ENCODE data around the gene SRRD.

Gene SRRD

DNA sequence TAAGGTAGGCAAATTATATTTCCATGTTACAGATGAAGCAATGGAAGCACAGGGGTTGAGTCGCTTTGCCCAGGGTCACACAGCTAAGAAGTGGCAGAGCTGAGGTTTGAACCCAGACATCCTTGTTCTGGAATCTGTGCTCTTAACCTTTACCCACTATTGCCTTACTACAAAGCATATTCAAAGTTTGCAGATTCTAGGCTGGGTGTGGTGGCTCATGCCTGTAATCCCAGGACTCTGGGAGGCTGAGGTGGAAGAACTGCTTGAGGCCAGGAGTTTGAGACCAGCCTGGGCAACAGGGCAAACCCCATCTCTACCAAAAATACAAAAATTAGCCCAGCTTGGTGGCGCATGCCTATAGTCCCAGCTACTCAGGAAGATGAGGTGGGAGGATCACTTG is 56.4 kb downstream of the SRRD start:
- Histone ChIP-seq H3K36me3 (replicated peaks; ENCODE audit: low read depth, low read length) (no peaks in the 10 kb centered on the region), H3K79me2 (ENCODE audit: low read length) (no peaks in the 10 kb centered on the region), H3K9ac (ENCODE audit: low read length) (no peak overlapping the region), H3K9me3 (ENCODE audit: insufficient read depth, low read length) (no peaks in the 10 kb centered on the region), H3K4me3 (ENCODE audit: low read length) (no peak overlapping the region), H3K4me1 (ENCODE audit: low read length) (peaks cover 11% of the 10 kb centered on the region), H3K27ac (ENCODE audit: low read length) (no peak overlapping the region), H4K20me1 (ENCODE audit: insufficient read depth, low read length) (no peaks in the 10 kb centered on the region), H3K27me3 (ENCODE audit: low read depth, low read length) (no peaks in the 10 kb centered on the region), H3K4me2 (ENCODE audit: low read length) (no peak overlapping the region), H2AFZ (ENCODE audit: low read depth, low read length) (no peak overlapping the region)
- TF ChIP-seq, protein P1, sequence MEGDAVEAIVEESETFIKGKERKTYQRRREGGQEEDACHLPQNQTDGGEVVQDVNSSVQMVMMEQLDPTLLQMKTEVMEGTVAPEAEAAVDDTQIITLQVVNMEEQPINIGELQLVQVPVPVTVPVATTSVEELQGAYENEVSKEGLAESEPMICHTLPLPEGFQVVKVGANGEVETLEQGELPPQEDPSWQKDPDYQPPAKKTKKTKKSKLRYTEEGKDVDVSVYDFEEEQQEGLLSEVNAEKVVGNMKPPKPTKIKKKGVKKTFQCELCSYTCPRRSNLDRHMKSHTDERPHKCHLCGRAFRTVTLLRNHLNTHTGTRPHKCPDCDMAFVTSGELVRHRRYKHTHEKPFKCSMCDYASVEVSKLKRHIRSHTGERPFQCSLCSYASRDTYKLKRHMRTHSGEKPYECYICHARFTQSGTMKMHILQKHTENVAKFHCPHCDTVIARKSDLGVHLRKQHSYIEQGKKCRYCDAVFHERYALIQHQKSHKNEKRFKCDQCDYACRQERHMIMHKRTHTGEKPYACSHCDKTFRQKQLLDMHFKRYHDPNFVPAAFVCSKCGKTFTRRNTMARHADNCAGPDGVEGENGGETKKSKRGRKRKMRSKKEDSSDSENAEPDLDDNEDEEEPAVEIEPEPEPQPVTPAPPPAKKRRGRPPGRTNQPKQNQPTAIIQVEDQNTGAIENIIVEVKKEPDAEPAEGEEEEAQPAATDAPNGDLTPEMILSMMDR (IDR thresholded peaks at IDR 0.05; ENCODE audit: low read depth, low read length) = no peak
- TF ChIP-seq EZH2phosphoT487 (IDR thresholded peaks at IDR 0.05; ENCODE audit: low read depth) = no peak

DNA sequence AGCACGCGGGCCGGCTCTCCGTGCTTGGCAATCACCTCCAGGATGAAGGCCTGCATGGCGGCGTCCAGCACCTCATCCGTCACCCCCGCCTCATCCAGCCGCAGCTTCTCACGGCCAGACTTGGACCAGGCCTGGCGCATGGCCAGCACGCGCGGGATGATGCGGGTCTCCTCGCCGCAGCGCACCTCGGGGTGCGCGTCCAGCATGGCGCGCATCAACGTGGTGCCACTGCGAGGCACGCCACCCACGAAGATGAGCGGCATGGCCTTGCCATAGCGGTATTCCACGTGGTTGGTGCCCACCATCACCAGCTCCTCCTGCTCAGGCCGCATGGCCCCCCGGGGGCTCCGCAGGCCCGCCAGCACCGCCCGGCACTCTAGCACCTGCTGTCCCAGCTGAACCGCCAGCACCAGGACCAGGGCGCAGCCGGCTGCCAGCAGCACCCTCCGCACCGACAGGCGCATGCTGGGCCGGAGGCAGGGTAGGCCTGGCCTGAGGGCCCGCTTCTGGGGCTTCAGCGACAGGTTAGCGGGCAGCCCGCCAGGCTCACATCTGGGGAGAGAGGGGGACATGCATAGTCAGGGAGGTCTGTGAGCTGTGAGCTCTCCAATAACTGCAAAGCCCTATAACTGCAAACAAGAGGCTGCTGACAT is 57.6 kb downstream of the SRRD start:
- Histone ChIP-seq H3K9ac (ENCODE audit: low read length) (no peak overlapping the region), H3K4me3 (ENCODE audit: low read length) (no peak overlapping the region), H3K36me3 (replicated peaks; ENCODE audit: low read depth, low read length) (no peaks in the 10 kb centered on the region), H4K20me1 (ENCODE audit: insufficient read depth, low read length) (no peaks in the 10 kb centered on the region), H2AFZ (ENCODE audit: low read depth, low read length) (no peak overlapping the region), H3K27ac (ENCODE audit: low read length) (no peak overlapping the region), H3K27me3 (ENCODE audit: low read depth, low read length) (no peaks in the 10 kb centered on the region), H3K79me2 (ENCODE audit: low read length) (no peaks in the 10 kb centered on the region), H3K4me1 (ENCODE audit: low read length) (peaks cover 4% of the 10 kb centered on the region; the same call in 1 of the 2 replicates), H3K9me3 (ENCODE audit: insufficient read depth, low read length) (no peaks in the 10 kb centered on the region), H3K4me2 (ENCODE audit: low read length) (no peak overlapping the region)
- TF ChIP-seq, protein P1 (IDR thresholded peaks at IDR 0.05; ENCODE audit: low read depth, low read length) = no peak
- no peak for TF ChIP-seq EZH2phosphoT487 (IDR thresholded peaks at IDR 0.05; ENCODE audit: low read depth)

DNA sequence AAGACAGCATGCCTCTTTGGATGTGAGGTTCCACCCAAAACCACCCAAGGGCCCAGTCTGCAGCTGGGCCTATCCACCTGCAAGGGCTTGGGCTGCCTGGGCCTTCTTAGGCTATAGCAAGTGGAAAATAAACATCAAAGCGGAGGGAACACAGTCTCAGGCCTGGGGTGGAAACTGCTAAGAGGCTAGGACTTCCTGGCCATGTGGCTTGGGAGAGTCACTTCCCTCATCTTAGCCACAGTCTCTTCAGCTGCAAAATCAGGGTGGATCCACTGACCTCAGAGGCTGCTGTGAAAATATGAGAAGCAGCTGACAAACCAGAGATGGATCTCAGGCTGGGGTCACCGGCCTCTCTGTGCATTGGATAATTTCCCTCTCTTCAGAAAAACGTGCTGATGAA is 59.2 kb downstream of the SRRD start:
- Histone ChIP-seq H3K4me1 (ENCODE audit: low read length) (peaks cover 4% of the 10 kb centered on the region; the same call in 1 of the 2 replicates), H3K27ac (ENCODE audit: low read length) (no peak overlapping the region), H3K27me3 (ENCODE audit: low read depth, low read length) (no peaks in the 10 kb centered on the region), H3K4me3 (ENCODE audit: low read length) (no peak overlapping the region), H3K79me2 (ENCODE audit: low read length) (no peaks in the 10 kb centered on the region), H3K9ac (ENCODE audit: low read length) (no peak overlapping the region), H2AFZ (ENCODE audit: low read depth, low read length) (no peak overlapping the region), H3K9me3 (ENCODE audit: insufficient read depth, low read length) (no peaks in the 10 kb centered on the region), H4K20me1 (ENCODE audit: insufficient read depth, low read length) (no peaks in the 10 kb centered on the region), H3K4me2 (ENCODE audit: low read length) (no peak overlapping the region), H3K36me3 (replicated peaks; ENCODE audit: low read depth, low read length) (no peaks in the 10 kb centered on the region)
- TF ChIP-seq, protein P1 (IDR thresholded peaks at IDR 0.05; ENCODE audit: low read depth, low read length) = no peak
- no peak for TF ChIP-seq EZH2phosphoT487 (IDR thresholded peaks at IDR 0.05; ENCODE audit: low read depth)
